GM21619 (cell line): ENCODE results near the gene FGFR1OP2.
"Not testable (repeated sequence)": the region's sequence is repeated elsewhere in the genome, so short reads cannot be mapped to it uniquely, and the experiment has no call there.

Experiments
- ATAC-seq: cut with Tn5 transposase; IDR thresholded peaks from one replicate; pipeline ENCODE4 v1.9.1; 2021; ENCODE audit not compliant: unreplicated experiment

Gene FGFR1OP2

GRCh38 chr12:26937863-26938700 lies at the start of gene FGFR1OP2, which contains the start of gene INTS13:
Gene FGFR1OP2, plus strand, starts transcription at chr12:26938470. Its CDS starts 15,689 bp downstream, at chr12:26954159.
Gene INTS13, minus strand, starts transcription at chr12:26937981. Its CDS starts 1,178 bp downstream, at chr12:26936803.
- peak; percentile 81 for ATAC-seq

- no peak for ATAC-seq
These were observed 47.5 kb upstream of the FGFR1OP2 start for GRCh38 chr12:26890784-26891183.

- no peak for ATAC-seq
These were observed 46.6 kb upstream of the FGFR1OP2 start for GRCh38 chr12:26891704-26892103.

DNA sequence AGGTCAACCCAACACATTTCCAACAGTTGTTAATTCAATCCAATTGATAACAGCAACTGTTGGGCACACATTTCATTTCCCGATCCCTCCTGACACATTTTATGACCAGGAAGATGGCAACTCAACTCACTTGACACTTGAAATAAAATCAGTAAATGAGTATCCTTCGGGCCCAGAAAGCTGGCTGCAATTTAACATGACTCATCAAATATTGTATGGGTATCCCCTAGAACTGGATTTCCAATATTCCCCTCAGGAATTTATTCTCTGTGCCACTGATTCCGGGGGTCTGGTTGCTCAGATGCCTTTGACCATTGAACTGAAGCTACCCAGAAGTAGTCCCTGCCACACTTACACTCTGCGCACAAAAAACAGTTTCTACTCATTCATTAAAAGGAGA lies 42.6 kb upstream of the FGFR1OP2 start:
- no peak for ATAC-seq

GRCh38 chr12:26896913-26897312 lies 41.4 kb upstream of the FGFR1OP2 start:
- ATAC-seq = no peak

DNA sequence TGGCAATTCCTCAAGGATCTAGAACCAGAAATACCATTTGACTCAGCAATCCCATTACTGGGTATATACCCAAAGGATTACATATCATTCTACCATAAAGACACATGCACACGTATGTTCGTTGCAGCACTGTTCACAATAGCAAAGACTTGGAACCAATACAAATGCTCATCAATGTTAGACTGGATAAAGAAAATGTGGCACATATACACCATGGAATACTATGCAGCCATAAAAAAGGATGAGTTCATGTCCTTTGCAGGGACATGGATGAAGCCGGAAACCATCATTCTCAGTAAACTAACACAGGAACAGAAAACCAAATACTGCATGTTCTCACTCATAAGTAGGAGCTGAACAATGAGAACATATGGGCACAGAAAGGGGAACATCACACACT lies 34.9 kb upstream of the FGFR1OP2 start:
- not testable (repeated sequence) for ATAC-seq

DNA sequence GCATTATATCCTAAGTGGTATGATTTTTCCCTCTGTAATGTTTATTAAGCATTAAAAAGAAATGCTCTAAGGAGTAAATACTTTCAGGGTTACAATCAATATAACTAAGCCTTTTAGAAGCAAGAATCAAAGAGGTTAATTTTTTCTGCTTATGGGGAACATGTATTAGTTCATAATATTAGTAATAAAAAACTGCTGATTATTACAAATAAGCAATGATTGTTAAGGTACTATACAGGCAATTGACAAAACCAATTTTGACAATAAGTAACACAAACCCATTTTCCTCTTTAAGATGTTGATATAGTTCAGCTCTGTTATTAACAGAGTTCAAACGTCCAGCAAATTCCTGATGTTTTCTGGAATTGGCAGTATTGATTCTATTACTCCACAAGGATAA lies 32.2 kb upstream of the FGFR1OP2 start:
- no peak for ATAC-seq

DNA sequence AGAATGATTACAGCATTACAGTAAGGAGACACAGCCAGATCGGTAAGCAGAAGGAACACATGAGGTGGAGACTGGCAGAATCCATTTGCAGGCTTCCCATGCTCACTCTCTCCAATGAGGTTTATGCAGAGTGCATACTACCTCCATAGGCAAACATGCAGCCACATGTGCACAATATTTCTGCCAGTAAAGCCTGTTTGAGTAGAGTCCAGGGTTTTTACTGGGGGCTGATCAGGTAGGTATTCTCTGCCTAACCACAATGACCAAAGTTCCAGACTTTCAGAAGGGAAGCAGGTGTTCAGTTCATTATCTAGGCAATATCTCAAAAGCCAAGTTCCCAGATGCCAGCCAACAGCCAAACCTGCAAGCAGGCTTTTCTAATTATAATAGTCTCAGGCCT lies 31.6 kb upstream of the FGFR1OP2 start:
- no peak for ATAC-seq

- no peak for ATAC-seq
These were observed 19.7 kb upstream of the FGFR1OP2 start for GRCh38 chr12:26918321-26919215.

DNA sequence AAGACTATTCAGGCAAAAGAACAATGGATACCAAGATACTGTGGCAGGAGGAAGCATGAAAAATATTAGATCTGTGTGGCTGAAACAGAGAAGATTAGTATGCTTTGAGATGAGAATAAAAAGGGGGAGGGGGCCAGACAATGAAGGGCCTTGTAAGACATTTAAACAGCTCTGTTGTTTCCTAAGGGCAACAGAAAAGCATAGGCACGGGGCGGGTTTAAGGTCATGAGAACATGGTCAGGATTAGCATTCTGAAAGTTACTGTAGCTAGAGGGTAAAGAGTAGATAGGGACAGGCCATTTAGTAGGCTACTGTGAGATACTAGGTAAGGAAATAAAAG lies 19.1 kb upstream of the FGFR1OP2 start:
- ATAC-seq = no peak

DNA sequence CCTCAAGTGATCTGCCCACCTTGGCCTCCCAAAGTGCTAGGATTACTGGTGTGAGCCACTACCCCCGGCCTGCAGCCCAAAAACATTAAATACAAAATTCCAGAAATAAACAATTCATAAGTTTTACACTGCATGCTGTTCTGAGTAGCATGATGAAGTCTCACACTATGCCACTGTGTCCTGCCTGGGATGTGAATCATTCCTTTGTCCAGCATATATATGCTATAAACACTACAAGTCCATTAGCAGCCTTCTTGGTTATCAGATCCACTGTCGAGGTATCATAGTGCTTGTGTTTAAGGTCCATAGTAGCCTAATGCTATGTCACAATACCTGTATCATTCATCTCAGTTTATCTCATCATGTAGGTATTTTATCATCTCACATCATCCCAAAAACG lies 16.4 kb upstream of the FGFR1OP2 start:
- no peak for ATAC-seq

DNA sequence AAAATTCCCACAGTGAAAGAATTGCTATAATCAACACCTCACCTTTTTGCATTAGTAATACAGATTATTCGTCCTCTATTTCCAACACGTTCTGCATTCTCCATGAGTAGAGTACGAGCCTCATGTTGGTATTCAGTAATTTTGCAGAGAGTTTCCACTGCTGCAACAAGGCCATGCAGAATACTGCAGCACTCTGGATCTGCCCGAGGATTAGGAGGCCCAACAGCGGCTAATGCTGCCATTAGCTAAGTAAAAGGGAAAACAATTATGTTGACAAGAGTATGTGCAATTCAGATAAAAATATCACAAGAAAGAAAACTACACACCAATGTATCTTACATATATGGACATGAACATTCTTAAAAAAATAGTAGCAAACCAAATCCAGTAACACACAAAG lies 9.6 kb upstream of the FGFR1OP2 start:
- no peak for ATAC-seq

DNA sequence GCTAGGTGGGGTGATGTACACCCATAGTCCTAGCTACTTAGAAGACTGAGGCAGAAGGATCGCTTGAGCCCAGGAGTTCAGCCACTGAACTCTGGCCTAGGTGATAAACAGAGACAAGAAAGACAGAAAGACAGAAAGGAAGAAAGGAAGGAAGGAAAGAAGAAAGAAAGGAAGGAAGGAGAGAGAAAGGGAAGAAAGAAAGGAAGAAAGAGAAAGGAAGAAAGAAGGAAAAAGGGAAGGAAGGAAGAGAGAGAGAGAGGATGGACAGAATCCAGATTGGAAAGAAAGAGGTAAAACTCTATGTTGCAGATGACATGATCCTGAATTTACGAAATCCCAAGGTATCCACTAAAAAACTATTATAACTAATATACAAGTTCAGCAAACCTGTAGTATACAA lies 8.7 kb upstream of the FGFR1OP2 start:
- ATAC-seq = no peak

GRCh38 chr12:26935636-26936378 lies 2.5 kb upstream of the FGFR1OP2 start:
- ATAC-seq = no peak

GRCh38 chr12:26936559-26937442 lies 1.5 kb upstream of the FGFR1OP2 start:
- no peak for ATAC-seq

GRCh38 chr12:26937443-26937862 lies 817 bp upstream of the FGFR1OP2 start:
- no peak for ATAC-seq

GRCh38 chr12:26938701-26939062 lies 412 bp downstream of the FGFR1OP2 start:
- peak; percentile 2 for ATAC-seq

GRCh38 chr12:26939192-26939832 lies 1.0 kb downstream of the FGFR1OP2 start:
- ATAC-seq = no peak

GRCh38 chr12:26939953-26940352 lies 1.7 kb downstream of the FGFR1OP2 start:
- no peak for ATAC-seq
